Erythroblast (primary cell): Measurements from ENCODE around the gene SIK3.
A peak's percentile ranks its signal among the peaks of the same experiment; 100 is the strongest.

Experiments
- DNase-seq, 2 experiments: peaks; one replicate each; lab custom pipeline; 2025; lab: John Stamatoyannopoulos, UW
- GATA1 ChIP-seq: IDR thresholded peaks from 2 replicates; pipeline ENCODE4 v1.6.1; 2011; ENCODE audit warnings: low read depth, mild to moderate bottlenecking, control low read depth, low read length, moderate library complexity
- POLR2A ChIP-seq: IDR thresholded peaks from 2 replicates; pipeline ENCODE4 v1.6.1; 2011; ENCODE audit warnings: mild to moderate bottlenecking, low read length

SIK3 gene

DNA sequence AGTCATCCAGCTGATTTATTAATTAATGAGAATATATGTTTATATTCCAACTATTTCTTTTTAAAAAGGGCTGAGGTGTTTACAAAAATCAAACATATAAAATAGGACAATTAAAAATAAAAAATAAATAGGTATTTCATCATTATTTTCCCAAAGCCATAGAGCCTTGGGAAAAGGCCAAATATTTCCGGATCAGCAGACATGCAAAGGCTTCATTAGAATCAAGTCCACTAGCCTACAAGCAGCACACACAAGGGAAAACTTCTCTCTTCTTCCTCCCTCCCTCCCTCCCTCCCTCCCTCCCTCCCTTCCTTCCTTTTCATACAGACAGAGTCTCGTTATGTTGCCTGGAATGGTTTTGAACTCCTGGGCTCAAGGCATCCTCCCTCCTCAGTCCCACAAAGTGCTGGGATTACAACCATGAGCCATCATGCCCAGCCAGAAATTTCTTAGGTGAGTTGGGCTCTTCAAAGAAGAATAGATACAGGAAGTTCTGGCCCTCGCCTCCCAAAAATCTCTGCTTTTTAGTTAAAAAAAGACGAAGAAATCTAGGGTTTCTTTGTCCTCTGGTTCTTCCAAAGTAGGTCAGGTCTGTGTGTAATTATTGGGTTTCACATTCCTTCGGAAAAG, 121.2 kb downstream of the SIK3 start:
- TF ChIP-seq GATA1 (no peak), POLR2A (no peak)

GRCh38 chr11:116975661-116976060, 122.6 kb downstream of the SIK3 start:
- TF ChIP-seq POLR2A (no peak), GATA1 (no peak)
- no peak for DNase-seq

More for the DNA sequence above, 121.2 kb downstream of the SIK3 start:
- DNase-seq = no peak

DNA sequence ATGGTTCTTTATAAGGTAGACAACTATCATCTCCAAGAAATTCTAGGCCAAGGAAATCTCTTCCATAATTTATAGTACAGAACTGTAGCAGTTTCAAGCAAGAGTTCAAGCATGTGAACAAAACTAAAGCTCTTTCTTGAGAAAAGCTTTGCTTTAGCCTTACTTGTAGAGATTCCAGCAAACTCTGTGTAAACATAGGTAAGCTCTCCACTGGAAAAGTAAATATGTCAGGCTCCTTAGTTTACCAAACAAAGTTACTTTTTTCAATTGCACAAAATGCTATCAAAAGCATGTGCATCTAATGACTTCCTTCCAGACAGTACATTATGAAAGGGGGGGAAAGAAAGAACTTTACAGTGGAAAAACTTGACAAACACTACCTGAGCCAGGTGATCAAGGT, 125.0 kb downstream of the SIK3 start:
- no peak for DNase-seq
- TF ChIP-seq POLR2A = no peak

DNA sequence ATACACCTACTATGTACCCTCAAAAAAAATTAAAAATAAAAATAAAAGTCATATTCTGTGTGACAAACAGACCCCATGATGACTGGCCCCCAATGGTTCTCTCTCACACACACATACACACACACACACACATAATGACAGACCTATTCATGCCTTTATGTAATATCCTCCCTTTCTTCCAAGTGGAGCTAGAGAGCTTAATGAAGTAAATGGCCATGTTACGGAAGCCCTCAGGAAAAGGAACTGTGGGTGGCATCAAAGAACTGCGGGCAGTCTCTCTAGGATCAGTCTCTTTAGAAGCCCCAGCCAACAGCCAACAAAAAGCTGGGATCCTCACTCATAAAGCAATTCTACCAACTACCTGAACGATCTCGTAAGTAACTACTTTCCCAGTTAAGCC, 125.5 kb downstream of the SIK3 start:
- no peak for DNase-seq
- no peak for TF ChIP-seq POLR2A
- TF ChIP-seq GATA1 = no peak

GRCh38 chr11:116970485-116971292, 127.5 kb downstream of the SIK3 start:
- peak in 1 of 2 experiments; percentile 15 for DNase-seq
- TF ChIP-seq GATA1 (no peak), POLR2A (no peak)

DNA sequence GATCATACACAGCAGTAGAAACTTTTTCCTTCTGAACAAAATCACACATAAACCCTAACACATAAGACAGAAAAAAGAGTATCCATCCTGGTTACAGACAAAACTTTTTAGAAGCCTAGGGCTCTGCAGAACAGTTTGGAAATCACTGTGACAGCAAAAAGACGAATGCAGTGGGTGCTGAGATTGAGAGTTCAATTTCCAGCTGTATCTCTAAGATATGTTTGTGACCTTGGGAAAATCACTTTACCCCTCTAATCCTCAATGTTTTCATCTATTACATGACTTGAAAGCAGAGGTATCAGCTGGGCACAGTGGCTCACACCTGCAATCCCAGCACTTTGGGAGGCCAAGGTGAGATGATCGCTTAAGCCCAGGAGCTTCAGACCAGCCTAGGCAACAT, 128.5 kb downstream of the SIK3 start:
- TF ChIP-seq POLR2A (no peak), GATA1 (no peak)
- DNase-seq = no peak

- no peak for TF ChIP-seq GATA1
- no peak for TF ChIP-seq POLR2A
- no peak for DNase-seq
These were observed 134.0 kb downstream of the SIK3 start for GRCh38 chr11:116964269-116964668.

GRCh38 chr11:116963813-116964212, 134.4 kb downstream of the SIK3 start:
- no peak for DNase-seq
- no peak for TF ChIP-seq GATA1
- no peak for TF ChIP-seq POLR2A

DNA sequence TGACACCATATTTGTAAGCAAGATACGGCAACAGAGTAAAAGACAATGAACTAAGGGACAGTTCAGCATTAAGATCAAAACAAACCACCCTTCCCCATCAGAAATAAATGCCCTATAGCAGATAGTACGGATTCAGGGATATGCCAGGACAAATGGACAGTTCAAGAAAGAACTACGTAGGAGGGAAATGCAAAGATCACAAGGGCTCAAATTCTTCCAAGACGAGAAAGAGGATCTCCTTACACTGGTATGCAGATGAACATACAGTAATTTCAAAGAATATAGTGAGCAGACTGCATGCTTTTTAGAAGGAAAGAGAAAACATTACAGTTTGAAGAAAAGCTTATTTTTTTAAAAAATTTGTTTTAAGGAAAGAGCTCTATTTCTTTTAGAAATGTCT, 136.1 kb downstream of the SIK3 start:
- TF ChIP-seq POLR2A = no peak
- TF ChIP-seq GATA1 = no peak

GRCh38 chr11:116960930-116961329, 137.3 kb downstream of the SIK3 start:
- no peak for DNase-seq
- no peak for TF ChIP-seq GATA1
- no peak for TF ChIP-seq POLR2A

More for the DNA sequence above, 136.1 kb downstream of the SIK3 start:
- no peak for DNase-seq

GRCh38 chr11:116958246-116958645, 140.0 kb downstream of the SIK3 start:
- peak in 1 of 2 experiments; percentile 16 for DNase-seq
- TF ChIP-seq POLR2A (no peak), GATA1 (no peak)

- no peak for DNase-seq
- TF ChIP-seq GATA1 = no peak
These were observed 142.3 kb downstream of the SIK3 start for GRCh38 chr11:116955949-116956348.

DNA sequence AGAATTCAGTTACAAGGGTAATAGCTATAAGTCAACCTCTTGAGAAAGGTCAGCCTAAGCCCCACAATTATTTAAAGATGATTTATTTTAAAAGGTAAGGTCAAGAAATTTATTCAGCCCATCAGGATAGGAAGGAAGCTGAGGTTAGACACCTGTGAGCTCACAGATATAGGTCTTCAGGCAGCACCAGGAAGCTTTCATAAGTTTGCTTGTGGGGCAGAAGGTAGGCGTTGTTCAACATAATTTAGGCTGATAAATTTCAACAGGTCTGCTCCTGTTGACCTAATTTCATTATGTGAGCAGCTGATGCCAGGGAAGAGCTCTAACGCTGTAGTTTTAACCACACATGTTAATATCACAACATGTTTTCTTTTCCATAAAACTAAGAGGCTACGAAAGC, 142.7 kb downstream of the SIK3 start:
- TF ChIP-seq GATA1 (no peak), POLR2A (no peak)
- no peak for DNase-seq

- no peak for TF ChIP-seq GATA1
- TF ChIP-seq POLR2A = no peak
- DNase-seq = no peak
These were observed 144.5 kb downstream of the SIK3 start for GRCh38 chr11:116953530-116954285.

- DNase-seq = no peak
- no peak for TF ChIP-seq GATA1
- no peak for TF ChIP-seq POLR2A
These were observed 146.5 kb downstream of the SIK3 start for GRCh38 chr11:116951762-116952161.
